Thyroid gland (tissue), 4 donors: ENCODE results near the gene SLC39A8. TPM values are rescaled to one million over a fixed set of nuclear protein-coding genes. Genes with fewer than 3 reads are reported as not detected.
"Not testable (repeated sequence)": the region's sequence is repeated elsewhere in the genome, so short reads cannot be mapped to it uniquely, and the experiment has no call there.

ENCODE experiments used
- DNase-seq, 2 donors: peaks; one replicate each; pipeline ENCODE4 v3.0.0-alpha.2; 2019
- H3K27ac ChIP-seq, 3 donors: fragments of 200-600 bp; sonication (generic); 1 replicate in 2 of 3; 2 replicates in 1 of 3; pipeline ENCODE4 v1.5.1; 2016 to 2019; ENCODE audit warnings: mild to moderate bottlenecking in 1 of 3, moderate library complexity in 1 of 3
- H3K27me3 ChIP-seq: fragments of 200-600 bp; sonication (generic); one replicate; pipeline ENCODE4 v1.5.1; 2019
- H3K36me3 ChIP-seq, 2 donors: fragments of 200-600 bp; sonication (generic); one replicate each; pipeline ENCODE4 v1.5.1; 2016 to 2019
- H3K4me1 ChIP-seq, 2 donors: fragments of 200-600 bp; sonication (generic); one replicate each; pipeline ENCODE4 v1.5.1; 2017 to 2019
- H3K4me3 ChIP-seq, 3 donors: fragments of 200-600 bp; sonication (generic); replicated peaks in 1 of 3; 1 replicate in 2 of 3; 2 replicates in 1 of 3; pipeline ENCODE4 v1.5.1; 2016; ENCODE audit warnings: mild to moderate bottlenecking in 1 of 3
- H3K9me3 ChIP-seq: fragments of 200-600 bp; sonication (generic); one replicate; pipeline ENCODE4 v1.5.1; 2017
- POLR2A ChIP-seq, 2 donors: fragments of 450-650 bp; IDR thresholded peaks; one replicate each; pipeline ENCODE4 v1.6.1; 2017; ENCODE audit warnings: antibody characterized with exemption in 2 of 2, mild to moderate bottlenecking in 2 of 2, moderate library complexity in 1 of 2
- WGBS, 2 donors: methylation state at CpG; one replicate each; pipeline ENCODE4 v1.1.5; 2017; 5-methylcytosine and 5-hydroxymethylcytosine counted together
- intact Hi-C: fragments of 100-400 bp; cut with DNase I; formaldehyde crosslinking; loops from one replicate; pipeline ENCODE4 v1.15.1; 2023
- total RNA-seq, 4 donors: library from RNA; depleted of rRNA; stranded (reverse); fragments of >200 nt; gene quantifications; one replicate each; pipeline ENCODE4 v1.2.3, GENCODE V29; 2016
- TF ChIP-seq, protein P1 (sequence below), 6 experiments: fragments of 200-600 bp in 3 of 6; fragments of 450-650 bp in 3 of 6; sonication (generic) in 3 of 6; IDR thresholded peaks; one replicate each; pipeline ENCODE4 v1.5.1; 2016 to 2019; ENCODE audit warnings: antibody characterized with exemption in 6 of 6, mild to moderate bottlenecking in 2 of 6, inconsistent platforms in 1 of 6, moderate library complexity in 1 of 6

Gene SLC39A8
- total RNA-seq, 4 donors from 2014 or later: 19.4 to 26.7 (median 23.9) TPM

GRCh38 chr4:102295153-102295862 lies 50.0 kb downstream of the SLC39A8 start:
- intact Hi-C loops: no loop called here
- no peak for DNase-seq
- TF ChIP-seq, protein P1, sequence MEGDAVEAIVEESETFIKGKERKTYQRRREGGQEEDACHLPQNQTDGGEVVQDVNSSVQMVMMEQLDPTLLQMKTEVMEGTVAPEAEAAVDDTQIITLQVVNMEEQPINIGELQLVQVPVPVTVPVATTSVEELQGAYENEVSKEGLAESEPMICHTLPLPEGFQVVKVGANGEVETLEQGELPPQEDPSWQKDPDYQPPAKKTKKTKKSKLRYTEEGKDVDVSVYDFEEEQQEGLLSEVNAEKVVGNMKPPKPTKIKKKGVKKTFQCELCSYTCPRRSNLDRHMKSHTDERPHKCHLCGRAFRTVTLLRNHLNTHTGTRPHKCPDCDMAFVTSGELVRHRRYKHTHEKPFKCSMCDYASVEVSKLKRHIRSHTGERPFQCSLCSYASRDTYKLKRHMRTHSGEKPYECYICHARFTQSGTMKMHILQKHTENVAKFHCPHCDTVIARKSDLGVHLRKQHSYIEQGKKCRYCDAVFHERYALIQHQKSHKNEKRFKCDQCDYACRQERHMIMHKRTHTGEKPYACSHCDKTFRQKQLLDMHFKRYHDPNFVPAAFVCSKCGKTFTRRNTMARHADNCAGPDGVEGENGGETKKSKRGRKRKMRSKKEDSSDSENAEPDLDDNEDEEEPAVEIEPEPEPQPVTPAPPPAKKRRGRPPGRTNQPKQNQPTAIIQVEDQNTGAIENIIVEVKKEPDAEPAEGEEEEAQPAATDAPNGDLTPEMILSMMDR (IDR thresholded peaks at IDR 0.05): no peak
- no peak for TF ChIP-seq POLR2A (IDR thresholded peaks at IDR 0.05)
- Histone ChIP-seq H3K4me1 (no peaks in the 10 kb centered on the region), H3K27ac (no peak overlapping the region), H3K36me3 (no peaks in the 10 kb centered on the region), H3K4me3 (no peak overlapping the region), H3K9me3 (no peaks in the 10 kb centered on the region), H3K27me3 (no peaks in the 10 kb centered on the region)

- H3K27ac ChIP-seq: no peak overlapping the region
- TF ChIP-seq POLR2A (IDR thresholded peaks at IDR 0.05): no peak
- TF ChIP-seq, protein P1 (IDR thresholded peaks at IDR 0.05): no peak
- no peaks in the 10 kb centered on the region for H3K4me1 ChIP-seq
- H3K27me3 ChIP-seq: no peaks in the 10 kb centered on the region
- no peaks in the 10 kb centered on the region for H3K9me3 ChIP-seq
- H3K36me3 ChIP-seq: no peaks in the 10 kb centered on the region
- intact Hi-C loops: no loop called here
- no peak for DNase-seq
- H3K4me3 ChIP-seq: no peak overlapping the region
Observed at GRCh38 chr4:102288497-102288896, 56.8 kb downstream of the SLC39A8 start.

GRCh38 chr4:102285831-102286230 lies 59.5 kb downstream of the SLC39A8 start:
- no peak for TF ChIP-seq POLR2A (IDR thresholded peaks at IDR 0.05)
- TF ChIP-seq, protein P1 (IDR thresholded peaks at IDR 0.05): no peak
- no peak overlapping the region for H3K27ac ChIP-seq
- no peaks in the 10 kb centered on the region for H3K4me1 ChIP-seq
- intact Hi-C loops: no loop called here
- H3K4me3 ChIP-seq: no peak overlapping the region
- no peaks in the 10 kb centered on the region for H3K36me3 ChIP-seq
- no peak for DNase-seq
- H3K9me3 ChIP-seq: no peaks in the 10 kb centered on the region
- no peaks in the 10 kb centered on the region for H3K27me3 ChIP-seq

DNA sequence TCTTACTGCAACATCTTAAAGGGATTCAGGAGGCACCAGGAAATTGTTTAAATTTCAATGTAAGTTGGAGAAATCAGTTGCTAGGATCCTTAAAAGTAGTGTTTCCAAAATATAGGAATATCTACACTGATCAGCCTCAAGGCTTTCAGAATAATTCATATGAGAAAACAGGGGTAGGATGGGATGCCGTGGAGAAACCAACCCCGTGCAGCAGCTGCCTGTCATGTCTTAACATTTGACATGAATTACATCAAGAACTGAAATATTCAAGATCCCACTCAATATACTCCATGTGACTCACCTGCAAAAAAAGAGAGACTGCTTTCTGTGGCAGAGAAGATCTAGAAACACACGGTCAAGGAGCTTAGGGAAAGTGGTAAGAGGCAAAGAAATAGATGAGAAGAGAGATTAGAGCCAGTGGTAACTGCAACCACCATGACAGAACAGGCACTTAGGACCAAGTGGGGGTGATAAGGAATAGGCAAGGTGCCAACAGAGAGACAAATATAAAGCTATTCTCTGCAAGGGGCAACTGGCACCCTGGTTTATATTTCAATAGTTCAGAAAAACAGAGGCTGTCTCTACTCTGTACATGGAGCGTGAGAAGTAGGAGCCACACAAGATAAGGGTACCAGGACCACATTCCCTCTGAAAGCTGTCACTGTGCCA lies 64.0 kb downstream of the SLC39A8 start:
- TF ChIP-seq POLR2A (IDR thresholded peaks at IDR 0.05): no peak
- no peaks in the 10 kb centered on the region for H3K9me3 ChIP-seq
- DNase-seq: no peak
- no peaks in the 10 kb centered on the region for H3K4me1 ChIP-seq
- no peak overlapping the region for H3K27ac ChIP-seq
- H3K27me3 ChIP-seq: no peaks in the 10 kb centered on the region
- H3K4me3 ChIP-seq: no peak overlapping the region
- H3K36me3 ChIP-seq: no peaks in the 10 kb centered on the region
- 76 to 82% methylated on average over 4 of the region's 4 CpGs for WGBS, 2 donors
- intact Hi-C loops: no loop called here

DNA sequence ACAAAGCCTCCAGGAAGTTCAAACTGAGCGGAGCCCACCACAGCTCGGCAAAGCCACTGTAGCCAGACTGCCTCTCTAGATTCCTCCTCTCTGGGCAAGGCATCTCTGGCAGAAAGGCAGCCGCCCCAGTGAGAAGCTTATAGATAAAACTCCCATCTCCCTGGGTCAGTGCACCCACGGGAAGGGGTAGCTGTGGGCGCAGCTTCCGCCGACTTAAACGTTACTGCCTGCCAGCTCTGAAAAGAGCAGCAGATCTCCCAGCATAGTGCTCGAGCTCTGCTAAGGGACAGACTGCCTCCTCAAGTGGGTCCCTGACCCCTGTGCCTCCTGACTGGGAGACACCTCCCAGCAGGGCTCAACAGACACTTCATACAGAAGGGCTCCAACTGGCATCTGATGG lies 72.0 kb downstream of the SLC39A8 start:
- H3K9me3 ChIP-seq: not testable (repeated sequence)

GRCh38 chr4:102272318-102272717 lies 73.0 kb downstream of the SLC39A8 start:
- H3K4me1 ChIP-seq: no peaks in the 10 kb centered on the region
- 85 to 98% methylated on average over 8 of the region's 8 CpGs for WGBS, 2 donors
- H3K4me3 ChIP-seq: no peak overlapping the region
- H3K27ac ChIP-seq: no peak overlapping the region
- intact Hi-C loops: no loop called here
- TF ChIP-seq POLR2A (IDR thresholded peaks at IDR 0.05): no peak
- TF ChIP-seq, protein P1 (IDR thresholded peaks at IDR 0.05): no peak
- H3K36me3 ChIP-seq: no peaks in the 10 kb centered on the region
- no peaks in the 10 kb centered on the region for H3K27me3 ChIP-seq
- no peak for DNase-seq
- H3K9me3 ChIP-seq: no peaks in the 10 kb centered on the region

More for the DNA sequence above, 72.0 kb downstream of the SLC39A8 start:
- H3K4me1 ChIP-seq, H3K36me3 ChIP-seq, H3K27ac ChIP-seq, H3K4me3 ChIP-seq, intact Hi-C loops, H3K27me3 ChIP-seq, DNase-seq: not testable (repeated sequence)
- WGBS, 2 donors: 96 to 100% methylated on average over 1 to 9 of the region's 9 CpGs
